Calu3 (cell line): ENCODE measurements around the gene CNIH4. TPM values are rescaled to one million over a fixed set of nuclear protein-coding genes. Genes with fewer than 3 reads are reported as not detected.

Source experiments
- BruUV-seq: library from RNA; stranded (reverse); fragments of 400-500 nt; replicated peaks from 2 replicates; lab custom pipeline; 2021; lab: Mats Ljungman, UMichigan
- CTCF ChIA-PET: fragments of 300-600 bp; sonication (Branson Sonifier 250); formaldehyde crosslinking; loops from one replicate; lab custom pipeline; 2022; ENCODE audit warnings: antibody characterized with exemption; lab: Charles Lee
- DNase-seq: peaks from one replicate; pipeline ENCODE4 v3.0.0; 2022
- H3K27ac Mint-ChIP-seq: one replicate; pipeline ENCODE4 v1.8.0; 2022; ENCODE audit warnings: mixed read lengths; ENCODE audit not compliant: unreplicated experiment
- H3K27me3 Mint-ChIP-seq: one replicate; pipeline ENCODE4 v1.8.0; 2022; ENCODE audit warnings: mixed read lengths; ENCODE audit not compliant: unreplicated experiment
- H3K36me3 Mint-ChIP-seq: one replicate; pipeline ENCODE4 v1.8.0; 2022; ENCODE audit warnings: mild to moderate bottlenecking, moderate library complexity, mixed read lengths; ENCODE audit not compliant: insufficient read depth, unreplicated experiment
- H3K4me1 Mint-ChIP-seq: one replicate; pipeline ENCODE4 v1.8.0; 2022; ENCODE audit warnings: mild to moderate bottlenecking, low read depth, mixed read lengths; ENCODE audit not compliant: unreplicated experiment
- H3K4me3 Mint-ChIP-seq: one replicate; pipeline ENCODE4 v1.8.0; 2022; ENCODE audit warnings: mild to moderate bottlenecking, low read depth, moderate library complexity, mixed read lengths; ENCODE audit not compliant: unreplicated experiment
- H3K9me3 Mint-ChIP-seq: one replicate; pipeline ENCODE4 v1.8.0; 2022; ENCODE audit warnings: low read depth, mixed read lengths; ENCODE audit not compliant: unreplicated experiment
- CTCF ChIP-seq: fragments of 200-600 bp; IDR thresholded peaks from one replicate; pipeline ENCODE4 v1.8.0; 2022; ENCODE audit warnings: antibody characterized with exemption; ENCODE audit not compliant: unreplicated experiment
- intact Hi-C: fragments of 100-400 bp; cut with micrococcal nuclease; formaldehyde crosslinking; loops from one replicate; pipeline ENCODE4 v1.10.0; 2022; ENCODE audit not compliant: unreplicated experiment
- total RNA-seq: library from RNA; stranded (reverse); gene quantifications from 2 replicates; pipeline ENCODE4 v1.2.3, GENCODE V29; 2022

CNIH4 gene
- total RNA-seq, 1 experiment from 2014 or later: 91.4 TPM

- BruUV-seq: no TSS peak
Observed at GRCh38 chr1:224357626-224358124, 996 bp downstream of the CNIH4 start.

GRCh38 chr1:224358237-224358636, 1.6 kb downstream of the CNIH4 start:
- Mint-ChIP-seq H3K4me3 (peak overlapping the region; percentile 97), H3K27me3 (no peaks in the 10 kb centered on the region), H3K27ac (peak overlapping the region; percentile 18), H3K4me1 (peaks cover 21% of the 10 kb centered on the region), H3K9me3 (no peaks in the 10 kb centered on the region), H3K36me3 (peaks cover 32% of the 10 kb centered on the region)
- TSS peak; percentile 63 for BruUV-seq
- no peak for TF ChIP-seq CTCF
- CTCF ChIA-PET: no interaction called here
- intact Hi-C loops: no loop called here
- no peak for DNase-seq

More at GRCh38 chr1:224357626-224358124, 996 bp downstream of the CNIH4 start:
- H3K9me3 Mint-ChIP-seq: no peaks in the 10 kb centered on the region
- CTCF ChIA-PET: no interaction called here
- no peaks in the 10 kb centered on the region for H3K27me3 Mint-ChIP-seq
- no peak for DNase-seq
- H3K36me3 Mint-ChIP-seq: peaks cover 28% of the 10 kb centered on the region
- H3K27ac Mint-ChIP-seq: peak overlapping the region; percentile 18
- TF ChIP-seq CTCF: no peak
- H3K4me1 Mint-ChIP-seq: peaks cover 21% of the 10 kb centered on the region
- H3K4me3 Mint-ChIP-seq: peak overlapping the region; percentile 97
- intact Hi-C loops: loop anchor here (1.0 kb wide), 1 partner anchor 97 kb away; no protein-coding TSS in a partner anchor

DNA sequence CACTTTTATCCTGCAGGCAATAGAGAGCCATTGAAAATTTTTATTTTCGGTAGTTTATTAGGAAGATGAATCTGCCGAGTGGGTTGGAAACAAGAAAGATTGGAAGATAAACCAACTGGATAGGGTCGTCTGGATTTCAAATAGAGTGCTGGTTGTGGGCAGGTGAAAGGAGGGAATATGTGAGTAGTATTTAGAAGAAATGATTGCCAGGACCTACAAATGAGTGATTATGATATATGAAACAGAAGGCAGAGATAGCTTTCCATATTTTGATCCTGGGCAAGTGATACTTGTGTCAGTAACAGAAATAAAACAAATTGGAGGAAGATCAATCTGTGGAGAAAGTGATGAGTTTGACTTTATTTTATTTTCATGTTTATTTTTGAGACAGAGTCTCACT, 2.5 kb downstream of the CNIH4 start:
- H3K36me3 Mint-ChIP-seq: peaks cover 41% of the 10 kb centered on the region
- TF ChIP-seq CTCF: no peak
- DNase-seq: no peak
- peak overlapping the region; percentile 97 for H3K4me3 Mint-ChIP-seq
- intact Hi-C loops: no loop called here
- H3K4me1 Mint-ChIP-seq: peaks cover 28% of the 10 kb centered on the region
- CTCF ChIA-PET: no interaction called here
- no peaks in the 10 kb centered on the region for H3K9me3 Mint-ChIP-seq
- no peaks in the 10 kb centered on the region for H3K27me3 Mint-ChIP-seq
- BruUV-seq: no TSS peak
- H3K27ac Mint-ChIP-seq: peak overlapping the region; percentile 18

GRCh38 chr1:224368409-224368808, 11.7 kb downstream of the CNIH4 start:
- H3K4me1 Mint-ChIP-seq: peaks cover 12% of the 10 kb centered on the region

More at GRCh38 chr1:224368409-224368808, 11.7 kb downstream of the CNIH4 start:
- no peaks in the 10 kb centered on the region for H3K27me3 Mint-ChIP-seq
- H3K9me3 Mint-ChIP-seq: no peaks in the 10 kb centered on the region
- H3K4me3 Mint-ChIP-seq: no peak overlapping the region
- no peak for DNase-seq
- peaks cover 55% of the 10 kb centered on the region for H3K36me3 Mint-ChIP-seq
- BruUV-seq: no TSS peak
- CTCF ChIA-PET: no interaction called here
- TF ChIP-seq CTCF: no peak
- intact Hi-C loops: no loop called here
- H3K27ac Mint-ChIP-seq: no peak overlapping the region
